Neural progenitor cell (in vitro differentiated cells): ENCODE results near the gene PAQR5.

ENCODE experiments used
- CTCF ChIP-seq: fragments of 200-600 bp; sonication (generic); IDR thresholded peaks from 2 replicates; pipeline ENCODE4 v1.5.1; 2017; ENCODE audit warnings: antibody characterized with exemption, mild to moderate bottlenecking
- EZH2 ChIP-seq: fragments of 200-600 bp; sonication (generic); IDR thresholded peaks from 2 replicates; pipeline ENCODE4 v1.6.1; 2017; ENCODE audit warnings: antibody characterized with exemption, mild to moderate bottlenecking, moderate library complexity
- EZH2phosphoT487 ChIP-seq: fragments of 200-600 bp; sonication (generic); IDR thresholded peaks from 2 replicates; pipeline ENCODE4 v1.6.1; 2017; ENCODE audit warnings: antibody characterized with exemption

GRCh38 chr15:69359722-69360121, 61.0 kb downstream of the PAQR5 start:
- no peak for TF ChIP-seq CTCF
- no peak for TF ChIP-seq EZH2
- no peak for TF ChIP-seq EZH2phosphoT487
